Mesothelial cell of epicardium (in vitro differentiated cells): ENCODE data around the gene CABLES2. TPM values are rescaled to one million over a fixed set of nuclear protein-coding genes. Genes with fewer than 3 reads are reported as not detected.
A peak's percentile ranks its signal among the peaks of the same experiment; 100 is the strongest.
"Not testable (repeated sequence)": the region's sequence is repeated elsewhere in the genome, so short reads cannot be mapped to it uniquely, and the experiment has no call there.

Experiments used
- DNase-seq, 2 experiments: peaks; one replicate each; pipeline ENCODE4 v3.0.0; 2021; ENCODE audit warnings: low spot score in 2 of 2; ENCODE audit not compliant: unreplicated experiment in 2 of 2
- H3K27ac Mint-ChIP-seq: 2 replicates; pipeline ENCODE4 v1.8.0; 2021; ENCODE audit warnings: mixed read lengths
- H3K27me3 Mint-ChIP-seq: 2 replicates; pipeline ENCODE4 v1.8.0; 2021; ENCODE audit warnings: low read depth, mixed read lengths
- H3K36me3 Mint-ChIP-seq: 2 replicates; pipeline ENCODE4 v1.8.0; 2021; ENCODE audit warnings: mixed read lengths
- H3K4me1 Mint-ChIP-seq: 2 replicates; pipeline ENCODE4 v1.8.0; 2021; ENCODE audit warnings: mixed read lengths
- H3K4me3 Mint-ChIP-seq: 2 replicates; pipeline ENCODE4 v1.8.0; 2021; ENCODE audit warnings: mild to moderate bottlenecking, moderate library complexity, mixed read lengths
- H3K9me3 Mint-ChIP-seq: 2 replicates; pipeline ENCODE4 v1.8.0; 2021; ENCODE audit warnings: mixed read lengths
- total RNA-seq: library from RNA; stranded (reverse); gene quantifications from 3 replicates; pipeline ENCODE4 v1.2.1, GENCODE V29; 2021
- TF ChIP-seq, protein P1 (sequence below): fragments of 200-600 bp; sonication (generic); IDR thresholded peaks from one replicate; pipeline ENCODE4 v1.5.0; 2021; ENCODE audit warnings: antibody characterized with exemption; ENCODE audit not compliant: unreplicated experiment

Gene CABLES2
- total RNA-seq, 1 donor from 2014 or later: 23.7 TPM

DNA sequence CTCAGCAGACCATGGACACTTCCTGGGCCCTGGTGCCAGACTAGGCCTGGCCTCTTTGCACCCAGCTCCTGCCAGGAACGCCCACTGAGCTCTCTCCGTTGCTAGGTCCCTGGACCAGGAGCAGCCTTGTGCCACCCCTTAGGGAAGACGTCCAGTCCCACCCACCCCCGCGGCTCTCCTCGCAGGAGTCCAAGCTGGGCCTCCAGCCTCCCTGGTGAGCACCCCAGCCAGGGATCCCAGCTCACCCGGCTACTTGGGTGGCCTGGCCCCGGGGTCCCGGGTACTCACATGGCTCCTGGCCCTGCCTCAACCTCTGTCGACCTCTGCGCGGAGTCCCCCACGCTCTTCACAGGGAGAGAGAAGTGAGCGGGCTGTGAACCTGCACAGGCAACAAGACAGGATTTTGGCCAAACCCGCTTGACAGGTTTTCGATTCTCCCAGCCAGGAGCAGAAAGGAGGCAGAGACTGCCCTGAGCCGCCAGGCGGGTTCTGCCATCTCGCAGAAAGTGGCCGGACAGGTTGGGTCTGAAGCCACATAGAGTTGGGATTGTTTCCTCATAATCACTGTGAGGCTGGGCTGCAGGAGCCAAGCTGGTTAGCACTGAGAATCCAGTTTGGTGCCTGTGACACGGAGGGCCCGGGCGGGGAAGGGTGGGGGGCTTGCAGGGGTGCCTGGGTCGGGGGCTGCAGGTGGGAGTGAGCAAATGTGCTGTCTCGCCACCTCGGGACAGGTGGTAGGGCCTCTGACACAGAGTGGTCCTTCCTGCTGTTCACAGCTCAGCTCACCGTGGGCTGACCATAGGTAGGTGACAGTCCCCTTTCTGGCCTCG lies 20.3 kb upstream of the CABLES2 start, which contains the start of gene RBBP8NL:
Gene RBBP8NL, minus strand, starts transcription at position 368 of the 830 bp plus-strand sequence. CDS start 7,892 bp downstream, outside the sequence.
- Mint-ChIP-seq H3K9me3 (no peaks in the 10 kb centered on the region), H3K4me3 (peak within 1 kb of the TSS; percentile 66), H3K4me1 (peaks cover 60% of the 10 kb centered on the region), H3K36me3 (no peaks in the 10 kb centered on the region), H3K27me3 (no peaks in the 10 kb centered on the region), H3K27ac (peak within 1 kb of the TSS; percentile 91)
- TF ChIP-seq, protein P1, sequence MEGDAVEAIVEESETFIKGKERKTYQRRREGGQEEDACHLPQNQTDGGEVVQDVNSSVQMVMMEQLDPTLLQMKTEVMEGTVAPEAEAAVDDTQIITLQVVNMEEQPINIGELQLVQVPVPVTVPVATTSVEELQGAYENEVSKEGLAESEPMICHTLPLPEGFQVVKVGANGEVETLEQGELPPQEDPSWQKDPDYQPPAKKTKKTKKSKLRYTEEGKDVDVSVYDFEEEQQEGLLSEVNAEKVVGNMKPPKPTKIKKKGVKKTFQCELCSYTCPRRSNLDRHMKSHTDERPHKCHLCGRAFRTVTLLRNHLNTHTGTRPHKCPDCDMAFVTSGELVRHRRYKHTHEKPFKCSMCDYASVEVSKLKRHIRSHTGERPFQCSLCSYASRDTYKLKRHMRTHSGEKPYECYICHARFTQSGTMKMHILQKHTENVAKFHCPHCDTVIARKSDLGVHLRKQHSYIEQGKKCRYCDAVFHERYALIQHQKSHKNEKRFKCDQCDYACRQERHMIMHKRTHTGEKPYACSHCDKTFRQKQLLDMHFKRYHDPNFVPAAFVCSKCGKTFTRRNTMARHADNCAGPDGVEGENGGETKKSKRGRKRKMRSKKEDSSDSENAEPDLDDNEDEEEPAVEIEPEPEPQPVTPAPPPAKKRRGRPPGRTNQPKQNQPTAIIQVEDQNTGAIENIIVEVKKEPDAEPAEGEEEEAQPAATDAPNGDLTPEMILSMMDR: no peak
- DNase-seq: peak; percentile 78 to 89

DNA sequence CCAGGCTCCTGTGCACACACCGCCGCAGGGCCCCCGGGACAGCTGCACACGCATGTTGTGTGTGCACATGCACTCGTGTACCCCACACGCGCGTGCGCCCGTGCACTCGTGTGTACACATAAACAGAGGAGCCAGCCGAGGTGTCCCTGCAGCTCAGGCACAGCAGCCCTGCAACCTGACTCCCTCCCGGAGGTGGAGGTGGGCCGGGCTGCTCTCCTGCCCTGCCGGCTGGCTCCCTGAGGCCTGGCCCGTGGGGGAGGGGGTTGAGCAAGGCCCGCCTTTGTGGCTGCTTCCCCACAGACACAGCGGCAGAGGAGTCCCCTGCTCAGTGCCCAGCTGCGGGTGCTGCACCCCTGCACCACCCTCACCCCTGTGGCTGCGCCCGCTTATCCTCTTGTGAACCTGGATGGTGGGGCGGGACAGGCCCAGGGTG lies 19.6 kb upstream of the CABLES2 start:
- peak in 1 of 2 experiments; percentile 64 for DNase-seq
- TF ChIP-seq, protein P1: no peak
- Mint-ChIP-seq H3K9me3 (no peaks in the 10 kb centered on the region), H3K4me1 (peaks cover 60% of the 10 kb centered on the region), H3K36me3 (no peaks in the 10 kb centered on the region), H3K27ac (peak overlapping the region; percentile 88), H3K27me3 (no peaks in the 10 kb centered on the region), H3K4me3 (peak overlapping the region; percentile 66)

DNA sequence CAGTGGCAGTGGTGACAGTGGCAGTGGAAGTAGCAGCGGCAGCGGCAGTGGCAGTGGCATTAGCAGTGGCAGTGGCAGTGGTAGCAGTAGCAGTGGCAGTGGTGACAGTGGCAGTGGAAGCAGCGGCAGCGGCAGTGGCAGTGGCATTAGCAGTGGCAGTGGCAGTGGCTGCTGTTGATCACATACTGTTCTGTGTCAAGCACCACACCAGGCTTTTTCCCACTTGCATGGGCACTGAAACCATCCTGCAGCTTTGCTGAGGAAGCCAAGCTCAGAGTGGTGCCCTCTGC lies 18.9 kb upstream of the CABLES2 start:
- not testable (repeated sequence) for H3K27me3 Mint-ChIP-seq, H3K27ac Mint-ChIP-seq, DNase-seq, H3K36me3 Mint-ChIP-seq, H3K9me3 Mint-ChIP-seq
- H3K4me1 Mint-ChIP-seq: peaks cover 53% of the 10 kb centered on the region
- H3K4me3 Mint-ChIP-seq: peak overlapping the region; percentile 66

DNA sequence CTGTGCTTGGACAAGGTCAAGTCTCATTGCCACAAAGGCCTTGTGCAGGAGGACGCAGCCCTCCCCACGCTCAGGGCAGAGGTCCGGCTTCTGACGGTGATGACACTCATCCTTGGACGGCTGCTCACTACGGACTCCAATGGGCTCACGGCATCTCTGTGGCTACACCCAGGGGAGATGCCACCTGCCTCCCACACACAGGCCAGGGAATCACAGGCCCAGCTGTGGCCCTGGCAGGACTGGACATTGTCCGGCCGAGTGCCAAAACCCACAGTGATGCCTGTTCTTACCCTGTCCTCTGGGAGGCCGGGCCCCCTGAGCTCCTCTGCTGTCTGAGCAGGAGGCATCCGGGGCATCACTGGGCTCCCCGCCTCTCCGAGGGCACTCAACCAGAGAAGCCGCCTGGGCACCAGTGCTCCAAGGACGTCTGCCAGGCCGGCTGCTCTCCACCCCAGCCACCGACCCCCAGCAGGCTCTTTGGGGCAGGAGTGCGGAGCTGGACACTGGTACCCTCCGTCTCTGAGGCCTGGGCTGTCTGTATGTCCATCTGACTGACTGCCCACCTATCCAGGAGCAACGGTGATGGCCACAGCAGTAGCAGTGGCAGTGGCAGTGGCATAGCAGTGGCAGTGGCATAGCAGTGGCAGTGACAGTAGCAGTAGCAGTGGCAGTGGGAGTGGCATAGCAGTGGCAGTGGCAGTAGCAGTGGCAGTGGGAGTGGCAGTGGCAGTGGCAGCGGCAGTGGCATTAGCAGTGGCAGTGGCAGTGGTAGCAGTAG lies 18.4 kb upstream of the CABLES2 start:
- DNase-seq: no peak
- H3K4me3 Mint-ChIP-seq: no peak overlapping the region
- peaks cover 52% of the 10 kb centered on the region for H3K4me1 Mint-ChIP-seq
- TF ChIP-seq, protein P1: no peak
- no peak overlapping the region for H3K27ac Mint-ChIP-seq
- H3K9me3 Mint-ChIP-seq: no peaks in the 10 kb centered on the region
- no peaks in the 10 kb centered on the region for H3K27me3 Mint-ChIP-seq
- H3K36me3 Mint-ChIP-seq: no peaks in the 10 kb centered on the region

DNA sequence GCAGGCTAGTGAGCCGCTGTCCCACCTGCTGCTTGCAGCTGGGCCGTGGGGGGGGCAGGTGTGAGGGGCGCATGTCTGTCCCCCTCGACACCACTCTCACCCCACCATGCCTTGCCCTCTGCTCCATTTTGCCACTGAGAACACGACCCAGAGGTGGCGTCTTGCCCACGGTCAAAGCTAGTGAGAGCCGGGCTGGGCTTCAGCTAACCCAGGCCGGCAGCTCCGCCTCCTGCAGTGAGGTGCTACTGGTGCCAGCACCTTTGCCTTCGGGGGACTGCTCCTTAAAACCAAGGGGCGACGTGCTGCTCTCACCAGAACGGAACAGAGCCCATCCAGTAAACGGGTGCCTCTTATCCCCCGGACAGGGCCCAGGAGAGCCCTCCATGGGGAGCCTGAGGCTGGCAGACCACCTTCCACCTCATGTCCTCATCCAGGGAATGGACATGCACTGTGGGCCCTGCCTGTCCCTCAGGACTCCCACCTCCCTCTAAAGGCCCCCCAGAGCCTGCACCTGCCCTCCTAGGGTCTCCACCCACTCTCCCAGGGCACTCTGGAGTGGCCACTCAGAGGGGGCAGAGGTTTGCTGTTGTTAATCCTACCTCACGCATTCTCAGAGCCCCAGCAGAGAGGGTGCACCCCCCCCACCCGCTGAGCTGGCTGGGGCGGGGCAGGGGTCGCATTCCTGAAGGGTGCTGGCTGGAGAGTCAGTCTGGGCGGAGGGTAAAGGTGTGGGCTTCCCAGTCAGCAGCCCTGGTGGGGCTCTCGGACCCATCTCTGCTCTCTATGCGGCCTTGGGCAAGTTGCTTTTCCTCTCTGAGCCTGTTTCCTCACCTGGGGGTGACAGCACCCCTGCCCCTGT lies 17.4 kb upstream of the CABLES2 start:
- TF ChIP-seq, protein P1: no peak
- no peak overlapping the region for H3K27ac Mint-ChIP-seq
- H3K27me3 Mint-ChIP-seq: no peaks in the 10 kb centered on the region
- H3K4me1 Mint-ChIP-seq: peaks cover 50% of the 10 kb centered on the region
- no peaks in the 10 kb centered on the region for H3K36me3 Mint-ChIP-seq
- no peak overlapping the region for H3K4me3 Mint-ChIP-seq
- DNase-seq: no peak
- no peaks in the 10 kb centered on the region for H3K9me3 Mint-ChIP-seq
